K562 (cell line): Measurements from ENCODE around the gene CERS2. TPM values are rescaled to one million over a fixed set of nuclear protein-coding genes. Genes with fewer than 3 reads are reported as not detected.

Source experiments
- CBFA2T3 ChIP-seq: fragments of 450-650 bp; IDR thresholded peaks from 2 replicates; pipeline ENCODE4 v1.6.1; 2017
- CBX8 ChIP-seq: fragments of 200-600 bp; sonication (generic); IDR thresholded peaks from 2 replicates; pipeline ENCODE4 v1.6.1; 2012; ENCODE audit warnings: borderline replicate concordance, mixed run types, low read depth, mild to moderate bottlenecking, moderate library complexity, mixed read lengths, low read length, control low read depth, inconsistent platforms; ENCODE audit not compliant: poor library complexity, severe bottlenecking; ENCODE audit errors: extremely low read depth
- EP400 ChIP-seq: fragments of 450-650 bp; IDR thresholded peaks from 2 replicates; pipeline ENCODE4 v1.6.1; 2017; ENCODE audit warnings: antibody characterized with exemption, mild to moderate bottlenecking, moderate library complexity
- FOXP4 ChIP-seq: sonication (generic); formaldehyde crosslinking; IDR thresholded peaks from 2 replicates; pipeline ENCODE4 v1.8.0; 2022; ENCODE audit warnings: mild to moderate bottlenecking, missing genetic modification reagents, borderline replicate concordance
- HCFC1 ChIP-seq: IDR thresholded peaks from 2 replicates; pipeline ENCODE4 v1.6.1; 2012; ENCODE audit warnings: low read depth, low read length, improper control_type of control experiment
- JUND ChIP-seq, 2 experiments: IDR thresholded peaks; 2 replicates in 1 of 2; 3 replicates in 1 of 2; pipeline ENCODE4 v1.6.1; 2011; ENCODE audit warnings: borderline replicate concordance in 2 of 2, low read depth in 2 of 2, low read length in 2 of 2, improper control_type of control experiment in 1 of 2, missing biosample characterization in 1 of 2, missing genetic modification characterization in 1 of 2, missing genetic modification reagents in 1 of 2
- KAT2B ChIP-seq: IDR thresholded peaks from one replicate; pipeline ENCODE4 v1.6.1; 2012; ENCODE audit warnings: low read depth, mild to moderate bottlenecking, control low read depth, inconsistent platforms, low read length, moderate library complexity
- MAFF ChIP-seq: IDR thresholded peaks from 2 replicates; pipeline ENCODE4 v1.6.1; 2012; ENCODE audit warnings: low read length, improper control_type of control experiment
- MAZ ChIP-seq, 2 experiments: fragments of 450-650 bp in 1 of 2; sonication (generic) in 1 of 2; formaldehyde crosslinking; IDR thresholded peaks in 1 of 2; conservative IDR thresholded peaks in 1 of 2; 2 replicates each; pipeline versions ENCODE4 v1.4.0 to v1.5.0; 2020; ENCODE audit warnings: mild to moderate bottlenecking in 1 of 2, missing genetic modification reagents in 1 of 2
- MYBL2 ChIP-seq, 2 experiments: fragments of 450-650 bp in 1 of 2; sonication (generic) in 1 of 2; formaldehyde crosslinking in 1 of 2; IDR thresholded peaks; 2 replicates each; pipeline versions ENCODE4 v1.6.1 to v1.8.1; 2017 to 2022; ENCODE audit warnings: borderline replicate concordance in 1 of 2, inconsistent platforms in 1 of 2, low read depth in 1 of 2, mild to moderate bottlenecking in 1 of 2, missing genetic modification reagents in 1 of 2, moderate library complexity in 1 of 2
- PHF20 ChIP-seq: fragments of 450-650 bp; IDR thresholded peaks from 2 replicates; pipeline ENCODE4 v1.6.1; 2018; ENCODE audit not compliant: partially characterized antibody
- SNRNP70 ChIP-seq: fragments of 200-400 bp; formaldehyde crosslinking; optimal IDR thresholded peaks from 2 replicates; pipeline ENCODE3; 2017; ENCODE audit warnings: low read depth, low read length
- SP2 ChIP-seq: IDR thresholded peaks from 2 replicates; pipeline ENCODE4 v1.6.1; 2011; ENCODE audit warnings: mild to moderate bottlenecking, low read depth, low read length, moderate library complexity; ENCODE audit not compliant: poor library complexity, severe bottlenecking; ENCODE audit errors: extremely low read depth
- TEAD4 ChIP-seq, 2 experiments: sonication (generic) in 1 of 2; formaldehyde crosslinking in 1 of 2; IDR thresholded peaks; 2 replicates each; pipeline versions ENCODE4 v1.6.1 to v1.8.0; 2012 to 2022; ENCODE audit warnings: borderline replicate concordance in 1 of 2, inconsistent platforms in 1 of 2, low read length in 1 of 2, mild to moderate bottlenecking in 1 of 2, missing genetic modification reagents in 1 of 2
- U2AF2 ChIP-seq: fragments of 200-400 bp; formaldehyde crosslinking; optimal IDR thresholded peaks from 2 replicates; pipeline ENCODE3; 2017; ENCODE audit warnings: low read depth, mild to moderate bottlenecking, low read length
- ZBED1 ChIP-seq: IDR thresholded peaks from 2 replicates; pipeline ENCODE4 v1.6.1; 2014
- ZBTB43 ChIP-seq: sonication (generic); formaldehyde crosslinking; IDR thresholded peaks from 2 replicates; pipeline ENCODE4 v1.8.0; 2023; ENCODE audit warnings: mild to moderate bottlenecking, missing genetic modification reagents
- ZC3H11A ChIP-seq: IDR thresholded peaks from 2 replicates; pipeline ENCODE4 v1.6.1; 2012; ENCODE audit warnings: low read depth, low read length, improper control_type of control experiment
- ZEB2 ChIP-seq: fragments of 450-650 bp; IDR thresholded peaks from 2 replicates; pipeline ENCODE4 v1.6.1; 2016
- ZNF24 ChIP-seq: fragments of 450-650 bp; IDR thresholded peaks from 2 replicates; pipeline ENCODE4 v1.6.1; 2016
- ZNF354B ChIP-seq: fragments of 250-450 bp; sonication (Bioruptor Pico); IDR thresholded peaks from 2 replicates; pipeline ENCODE4 v1.4.0; 2020
- ZNF589 ChIP-seq: fragments of 200-800 bp; sonication (Bioruptor generic); IDR thresholded peaks from 2 replicates; pipeline ENCODE4 v1.6.1; 2016; ENCODE audit warnings: low read depth, missing genetic modification characterization, missing compliant biosample characterization
- ZNF655 ChIP-seq: fragments of 250-450 bp; sonication (Bioruptor Pico); IDR thresholded peaks from 2 replicates; pipeline ENCODE4 v1.5.0; 2021
- ZNF830 ChIP-seq: fragments of 250-450 bp; sonication (Bioruptor Pico); IDR thresholded peaks from 2 replicates; pipeline ENCODE4 v1.5.0; 2021; ENCODE audit warnings: mild to moderate bottlenecking
- polyA plus RNA-seq, 8 experiments: library from polyadenylated mRNA; depleted of rRNA in 4 of 8; stranded (reverse) in 5 of 8; unstranded in 3 of 8; fragments of >200 nt; fragmentation: Nextera tagmentation in 2 of 8; fragmentation: Illumina TruSeq in 1 of 8; extraction: Ambion mirVana in 2 of 8; extraction: Trizol in 1 of 8; gene quantifications; 2 replicates each; pipeline versions ENCODE4 v1.2.1 to v1.2.3, GENCODE V29; 2011 to 2014; ENCODE audit warnings: inconsistent platforms in 1 of 8, missing spikeins in 1 of 8
- total RNA-seq, 7 experiments: library from RNA; depleted of rRNA in 6 of 7; stranded (reverse); fragments of >200 nt in 6 of 7; fragmentation: Illumina TruSeq in 2 of 7; extraction: Trizol in 2 of 7; gene quantifications; 2 replicates each; pipeline versions ENCODE4 v1.2.1 to v1.2.3, GENCODE V29; 2011 to 2021; ENCODE audit warnings: low replicate concordance in 1 of 7

CERS2 gene
- total and polyA plus RNA-seq, 9 of the 15 experiments (the other 6 are each of a cell fraction or from before 2014, with no cell fraction given): 23.4 to 295 (median 132) TPM

- TF ChIP-seq ZBTB43 (CRISPR knock-in tag) (no peak), ZNF655 (CRISPR knock-in tag) (no peak), MAFF (no peak), ZEB2 (no peak), ZNF24 (no peak), KAT2B (no peak), CBFA2T3 (no peak), ZNF830 (CRISPR knock-in tag) (no peak), FOXP4 (CRISPR knock-in tag) (no peak), SP2 (no peak), MYBL2 (IDR thresholded peaks at IDR 0.05; ENCODE audit: low read depth) (no peak), MYBL2 (CRISPR knock-in tag; IDR thresholded peaks at IDR 0.05; ENCODE audit: borderline replicate concordance) (no peak), SNRNP70 (no peak), ZC3H11A (no peak), ZNF354B (CRISPR knock-in tag) (no peak), U2AF2 (no peak), TEAD4 (IDR thresholded peaks at IDR 0.05; ENCODE audit: low read length) (no peak), TEAD4 (CRISPR knock-in tag; IDR thresholded peaks at IDR 0.05; ENCODE audit: borderline replicate concordance) (no peak), EP400 (no peak), PHF20 (no peak), HCFC1 (no peak), CBX8 (no peak), JUND (IDR thresholded peaks at IDR 0.05; ENCODE audit: borderline replicate concordance, low read depth, low read length) (peak; percentile 66; the same call in 1 of the 2 replicates), JUND (tag; IDR thresholded peaks at IDR 0.05; ENCODE audit: borderline replicate concordance, low read depth, low read length) (peak; percentile 52; the same call in 1 of the 3 replicates), ZNF589 (no peak), MAZ (CRISPR knock-in tag; conservative IDR thresholded peaks at IDR 0.05 in 1 of 2, IDR thresholded peaks at IDR 0.05 in 1 of 2) (peak in 1 of 2 experiments; percentile 51; a peak in 1 of 4 replicates), ZBED1 (no peak)
These were observed 52.1 kb downstream of the CERS2 start (continued) for GRCh38 chr1:150922519-150922975.
